Astrocyte (in vitro differentiated cells and primary cell): ENCODE measurements around the gene PLEKHA7. TPM values are rescaled to one million over a fixed set of nuclear protein-coding genes. Genes with fewer than 3 reads are reported as not detected.

Experiments
- DNase-seq: peaks from one replicate; pipeline ENCODE4 v3.0.0-alpha.2; 2010; ENCODE audit warnings: low read depth
- FAIRE-seq: peaks from 2 replicates; lab custom pipeline; 2011; peaks lifted over from hg19 to GRCh38; lab: Jason Lieb, UNC
- H2AFZ ChIP-seq: 2 replicates; pipeline ENCODE4 v1.6.0; 2012; ENCODE audit warnings: low read depth, low read length, inconsistent platforms
- H3K27ac ChIP-seq: 2 replicates; pipeline ENCODE4 v1.5.1; 2011; ENCODE audit warnings: low read depth, low read length, inconsistent platforms
- H3K27me3 ChIP-seq: 2 replicates; pipeline ENCODE4 v1.6.0; 2011; ENCODE audit warnings: low read length, inconsistent platforms; ENCODE audit not compliant: insufficient read depth
- H3K36me3 ChIP-seq: 2 replicates; pipeline ENCODE4 v1.5.1; 2011; ENCODE audit warnings: low read length, inconsistent platforms; ENCODE audit not compliant: insufficient read depth
- H3K4me1 ChIP-seq: 2 replicates; pipeline ENCODE4 v1.5.1; 2011; ENCODE audit warnings: low read length, inconsistent platforms; ENCODE audit not compliant: insufficient read depth
- H3K4me2 ChIP-seq: 2 replicates; pipeline ENCODE4 v1.6.0; 2012; ENCODE audit warnings: low read length, inconsistent platforms
- H3K4me3 ChIP-seq: 2 replicates; pipeline ENCODE4 v1.5.1; 2011; ENCODE audit warnings: low read depth, mild to moderate bottlenecking, low read length, inconsistent platforms; ENCODE audit not compliant: insufficient read depth
- H3K79me2 ChIP-seq: 2 replicates; pipeline ENCODE4 v1.6.0; 2012; ENCODE audit warnings: mild to moderate bottlenecking, low read length, inconsistent platforms; ENCODE audit not compliant: insufficient read depth
- H3K9ac ChIP-seq: 2 replicates; pipeline ENCODE4 v1.6.0; 2012; ENCODE audit warnings: mild to moderate bottlenecking, low read length, inconsistent platforms
- H3K9me3 ChIP-seq: 2 replicates; pipeline ENCODE4 v1.5.1; 2012; ENCODE audit warnings: low read depth, mild to moderate bottlenecking, low read length, inconsistent platforms; ENCODE audit not compliant: insufficient read depth
- H4K20me1 ChIP-seq: 2 replicates; pipeline ENCODE4 v1.6.0; 2012; ENCODE audit warnings: low read length, inconsistent platforms; ENCODE audit not compliant: insufficient read depth
- H3K27ac Mint-ChIP-seq: one replicate; pipeline ENCODE4 v1.8.0; 2021; ENCODE audit warnings: mild to moderate bottlenecking, mixed read lengths; ENCODE audit not compliant: unreplicated experiment
- H3K27me3 Mint-ChIP-seq: one replicate; pipeline ENCODE4 v1.8.0; 2021; ENCODE audit warnings: low read depth, mixed read lengths; ENCODE audit not compliant: unreplicated experiment
- H3K36me3 Mint-ChIP-seq: one replicate; pipeline ENCODE4 v1.8.0; 2021; ENCODE audit warnings: low read depth, mixed read lengths; ENCODE audit not compliant: unreplicated experiment
- H3K4me1 Mint-ChIP-seq: one replicate; pipeline ENCODE4 v1.8.0; 2021; ENCODE audit warnings: low read depth, mixed read lengths; ENCODE audit not compliant: unreplicated experiment
- H3K4me3 Mint-ChIP-seq: one replicate; pipeline ENCODE4 v1.8.0; 2021; ENCODE audit warnings: mild to moderate bottlenecking, moderate library complexity, mixed read lengths; ENCODE audit not compliant: unreplicated experiment
- H3K9me3 Mint-ChIP-seq: one replicate; pipeline ENCODE4 v1.8.0; 2021; ENCODE audit warnings: mild to moderate bottlenecking, mixed read lengths; ENCODE audit not compliant: unreplicated experiment
- EZH2 ChIP-seq: IDR thresholded peaks from 2 replicates; pipeline ENCODE4 v1.6.1; 2012; ENCODE audit warnings: mild to moderate bottlenecking, low read length, inconsistent platforms; ENCODE audit not compliant: insufficient read depth
- total RNA-seq: library from RNA; stranded (reverse); gene quantifications from 2 replicates; pipeline ENCODE4 v1.2.1, GENCODE V29; 2021
- TF ChIP-seq, protein P1 (sequence below): IDR thresholded peaks from 2 replicates; pipeline ENCODE4 v1.5.1; 2011; ENCODE audit warnings: low read depth, mild to moderate bottlenecking, inconsistent platforms, low read length, moderate library complexity; ENCODE audit not compliant: insufficient read depth

Gene PLEKHA7
- total RNA-seq, 1 donor from 2014 or later = 5.7 TPM

GRCh38 chr11:16780146-16780545 lies 234.1 kb downstream of the PLEKHA7 start:
- H4K20me1 ChIP-seq = no peaks in the 10 kb centered on the region
- Mint-ChIP-seq H3K9me3 (no peaks in the 10 kb centered on the region), H3K27me3 (peaks cover 5% of the 10 kb centered on the region), H3K4me1 (peaks cover 7% of the 10 kb centered on the region), H3K27ac (no peak overlapping the region), H3K4me3 (no peak overlapping the region), H3K36me3 (peaks cover 9% of the 10 kb centered on the region)
- H3K27ac ChIP-seq = no peak overlapping the region
- H3K79me2 ChIP-seq = no peaks in the 10 kb centered on the region
- peaks cover 3% of the 10 kb centered on the region for H3K27me3 ChIP-seq
- H3K9ac ChIP-seq = no peak overlapping the region
- H3K9me3 ChIP-seq = no peaks in the 10 kb centered on the region
- DNase-seq = no peak
- H2AFZ ChIP-seq = no peak overlapping the region
- no peaks in the 10 kb centered on the region for H3K36me3 ChIP-seq
- H3K4me2 ChIP-seq = no peak overlapping the region
- peaks cover 6% of the 10 kb centered on the region for H3K4me1 ChIP-seq
- FAIRE-seq = no peak
- H3K4me3 ChIP-seq = no peak overlapping the region
- no peak for TF ChIP-seq EZH2

- FAIRE-seq (no peak), DNase-seq (no peak)
- Mint-ChIP-seq H3K4me1 (peaks cover 7% of the 10 kb centered on the region), H3K27ac (no peak overlapping the region), H3K36me3 (peaks cover 9% of the 10 kb centered on the region), H3K9me3 (peaks cover 3% of the 10 kb centered on the region), H3K4me3 (no peak overlapping the region), H3K27me3 (peaks cover 5% of the 10 kb centered on the region)
- TF ChIP-seq, protein P1, sequence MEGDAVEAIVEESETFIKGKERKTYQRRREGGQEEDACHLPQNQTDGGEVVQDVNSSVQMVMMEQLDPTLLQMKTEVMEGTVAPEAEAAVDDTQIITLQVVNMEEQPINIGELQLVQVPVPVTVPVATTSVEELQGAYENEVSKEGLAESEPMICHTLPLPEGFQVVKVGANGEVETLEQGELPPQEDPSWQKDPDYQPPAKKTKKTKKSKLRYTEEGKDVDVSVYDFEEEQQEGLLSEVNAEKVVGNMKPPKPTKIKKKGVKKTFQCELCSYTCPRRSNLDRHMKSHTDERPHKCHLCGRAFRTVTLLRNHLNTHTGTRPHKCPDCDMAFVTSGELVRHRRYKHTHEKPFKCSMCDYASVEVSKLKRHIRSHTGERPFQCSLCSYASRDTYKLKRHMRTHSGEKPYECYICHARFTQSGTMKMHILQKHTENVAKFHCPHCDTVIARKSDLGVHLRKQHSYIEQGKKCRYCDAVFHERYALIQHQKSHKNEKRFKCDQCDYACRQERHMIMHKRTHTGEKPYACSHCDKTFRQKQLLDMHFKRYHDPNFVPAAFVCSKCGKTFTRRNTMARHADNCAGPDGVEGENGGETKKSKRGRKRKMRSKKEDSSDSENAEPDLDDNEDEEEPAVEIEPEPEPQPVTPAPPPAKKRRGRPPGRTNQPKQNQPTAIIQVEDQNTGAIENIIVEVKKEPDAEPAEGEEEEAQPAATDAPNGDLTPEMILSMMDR = no peak
- TF ChIP-seq EZH2 = no peak
- no peak overlapping the region for H3K4me2 ChIP-seq
- no peaks in the 10 kb centered on the region for H3K36me3 ChIP-seq
- no peak overlapping the region for H3K9ac ChIP-seq
- H3K9me3 ChIP-seq = no peaks in the 10 kb centered on the region
- H4K20me1 ChIP-seq = no peaks in the 10 kb centered on the region
- H3K4me3 ChIP-seq = no peak overlapping the region
- peaks cover 6% of the 10 kb centered on the region for H3K4me1 ChIP-seq
- no peak overlapping the region for H3K27ac ChIP-seq
- H2AFZ ChIP-seq = no peak overlapping the region
- peaks cover 3% of the 10 kb centered on the region for H3K27me3 ChIP-seq
- H3K79me2 ChIP-seq = no peaks in the 10 kb centered on the region
These were observed 234.8 kb downstream of the PLEKHA7 start for GRCh38 chr11:16779436-16779835.

- FAIRE-seq (no peak), DNase-seq (no peak)
- H3K4me3 ChIP-seq = no peak overlapping the region
- TF ChIP-seq EZH2 = no peak
- TF ChIP-seq, protein P1 = no peak
- H3K4me1 Mint-ChIP-seq = peaks cover 4% of the 10 kb centered on the region
- no peak overlapping the region for H3K4me2 ChIP-seq
- peaks cover 5% of the 10 kb centered on the region for H3K27me3 Mint-ChIP-seq
- no peaks in the 10 kb centered on the region for H3K79me2 ChIP-seq
- no peaks in the 10 kb centered on the region for H3K9me3 ChIP-seq
- no peak overlapping the region for H3K4me3 Mint-ChIP-seq
- H4K20me1 ChIP-seq = no peaks in the 10 kb centered on the region
- H3K27me3 ChIP-seq = peaks cover 3% of the 10 kb centered on the region
- no peak overlapping the region for H2AFZ ChIP-seq
- peaks cover 9% of the 10 kb centered on the region for H3K36me3 Mint-ChIP-seq
- no peak overlapping the region for H3K27ac ChIP-seq
- no peaks in the 10 kb centered on the region for H3K36me3 ChIP-seq
- H3K9ac ChIP-seq = no peak overlapping the region
- peaks cover 3% of the 10 kb centered on the region for H3K9me3 Mint-ChIP-seq
- no peak overlapping the region for H3K27ac Mint-ChIP-seq
- H3K4me1 ChIP-seq = peaks cover 6% of the 10 kb centered on the region
These were observed 235.3 kb downstream of the PLEKHA7 start for GRCh38 chr11:16778876-16779275.
